Nephron progenitor cell (in vitro differentiated cells): ENCODE results near the gene ADCY7.
A peak's percentile ranks its signal among the peaks of the same experiment; 100 is the strongest.

Experiments used
- DNase-seq: peaks from one replicate; pipeline ENCODE4 v3.0.0; 2021
- H3K27ac Mint-ChIP-seq: 2 replicates; pipeline ENCODE4 v1.8.0; 2021; ENCODE audit warnings: mild to moderate bottlenecking, moderate library complexity, mixed read lengths
- H3K27me3 Mint-ChIP-seq: 2 replicates; pipeline ENCODE4 v1.8.0; 2021; ENCODE audit warnings: mild to moderate bottlenecking, low read depth, mixed read lengths; ENCODE audit not compliant: poor library complexity
- H3K36me3 Mint-ChIP-seq: 2 replicates; pipeline ENCODE4 v1.8.0; 2021; ENCODE audit warnings: low read depth, mixed read lengths
- H3K4me1 Mint-ChIP-seq: 2 replicates; pipeline ENCODE4 v1.8.0; 2021; ENCODE audit warnings: mixed read lengths
- H3K4me3 Mint-ChIP-seq: 2 replicates; pipeline ENCODE4 v1.8.0; 2021; ENCODE audit warnings: mild to moderate bottlenecking, moderate library complexity, mixed read lengths
- H3K9me3 Mint-ChIP-seq: 2 replicates; pipeline ENCODE4 v1.8.0; 2021; ENCODE audit warnings: mild to moderate bottlenecking, moderate library complexity, mixed read lengths
- TF ChIP-seq, protein P1 (sequence below): fragments of 200-600 bp; sonication (generic); IDR thresholded peaks from 2 replicates; pipeline ENCODE4 v1.5.0; 2021; ENCODE audit warnings: antibody characterized with exemption

ADCY7 gene

DNA sequence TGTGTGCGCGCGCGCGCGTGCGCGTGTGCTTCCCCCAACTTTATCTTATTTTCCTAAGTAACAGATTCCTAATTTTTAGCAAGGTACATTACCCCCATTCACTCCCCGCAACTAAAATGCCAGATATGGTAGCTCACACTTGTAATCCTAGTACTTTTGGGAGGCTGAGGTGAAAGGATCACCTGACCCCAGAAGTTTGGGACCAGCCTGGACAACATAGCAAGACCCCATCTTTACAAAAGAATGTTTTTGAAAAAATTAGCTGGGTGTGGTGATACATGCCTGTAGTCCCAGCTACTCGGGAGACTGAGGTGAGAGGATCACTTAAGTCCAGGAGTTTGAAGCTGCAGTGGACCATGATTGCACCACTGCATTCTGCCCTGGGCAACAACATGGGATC, 97.3 kb downstream of the ADCY7 start:
- H3K9me3 Mint-ChIP-seq = no peaks in the 10 kb centered on the region
- TF ChIP-seq, protein P1, sequence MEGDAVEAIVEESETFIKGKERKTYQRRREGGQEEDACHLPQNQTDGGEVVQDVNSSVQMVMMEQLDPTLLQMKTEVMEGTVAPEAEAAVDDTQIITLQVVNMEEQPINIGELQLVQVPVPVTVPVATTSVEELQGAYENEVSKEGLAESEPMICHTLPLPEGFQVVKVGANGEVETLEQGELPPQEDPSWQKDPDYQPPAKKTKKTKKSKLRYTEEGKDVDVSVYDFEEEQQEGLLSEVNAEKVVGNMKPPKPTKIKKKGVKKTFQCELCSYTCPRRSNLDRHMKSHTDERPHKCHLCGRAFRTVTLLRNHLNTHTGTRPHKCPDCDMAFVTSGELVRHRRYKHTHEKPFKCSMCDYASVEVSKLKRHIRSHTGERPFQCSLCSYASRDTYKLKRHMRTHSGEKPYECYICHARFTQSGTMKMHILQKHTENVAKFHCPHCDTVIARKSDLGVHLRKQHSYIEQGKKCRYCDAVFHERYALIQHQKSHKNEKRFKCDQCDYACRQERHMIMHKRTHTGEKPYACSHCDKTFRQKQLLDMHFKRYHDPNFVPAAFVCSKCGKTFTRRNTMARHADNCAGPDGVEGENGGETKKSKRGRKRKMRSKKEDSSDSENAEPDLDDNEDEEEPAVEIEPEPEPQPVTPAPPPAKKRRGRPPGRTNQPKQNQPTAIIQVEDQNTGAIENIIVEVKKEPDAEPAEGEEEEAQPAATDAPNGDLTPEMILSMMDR = no peak
- peaks cover 46% of the 10 kb centered on the region for H3K36me3 Mint-ChIP-seq
- H3K4me1 Mint-ChIP-seq = peaks cover 54% of the 10 kb centered on the region
- H3K27me3 Mint-ChIP-seq = no peaks in the 10 kb centered on the region
- no peak overlapping the region for H3K4me3 Mint-ChIP-seq
- no peak overlapping the region for H3K27ac Mint-ChIP-seq
- DNase-seq = no peak

DNA sequence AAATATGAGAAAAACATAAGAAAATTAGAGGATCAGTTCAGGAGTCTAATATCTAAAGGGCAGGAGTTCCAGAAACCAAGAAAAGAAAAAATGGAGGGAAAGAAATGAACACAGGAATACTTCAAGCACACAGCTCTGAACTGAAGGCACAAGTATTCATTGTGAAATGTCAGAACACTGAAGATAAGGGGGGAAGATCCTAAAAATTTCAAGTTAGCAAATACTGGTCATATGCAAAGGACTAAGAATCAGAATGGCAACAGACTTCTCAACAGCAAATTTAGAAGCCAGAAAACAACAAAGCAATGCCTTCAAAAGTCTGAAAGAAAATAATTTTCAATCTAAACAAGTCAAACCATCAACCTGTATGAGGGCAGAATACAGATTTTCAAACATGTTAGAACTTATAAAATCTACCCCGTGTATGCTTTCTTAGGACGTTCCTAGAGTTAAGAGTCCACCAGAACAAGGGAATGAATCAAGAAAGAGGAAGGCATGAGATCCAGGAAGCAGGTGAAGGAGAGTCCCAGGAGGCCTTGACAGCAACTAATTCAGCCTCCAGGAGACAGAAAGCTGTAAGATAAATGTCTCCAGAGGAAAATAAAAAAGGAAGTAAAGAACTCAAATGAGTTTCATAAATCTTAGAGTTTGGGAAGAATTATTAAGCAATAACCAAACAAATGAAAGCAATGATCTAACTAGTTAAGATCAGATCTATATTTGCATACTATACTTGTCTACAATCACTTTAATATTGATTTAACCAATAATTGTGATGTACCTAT, 99.6 kb downstream of the ADCY7 start:
- no peaks in the 10 kb centered on the region for H3K9me3 Mint-ChIP-seq
- H3K27me3 Mint-ChIP-seq = no peaks in the 10 kb centered on the region
- peaks cover 47% of the 10 kb centered on the region for H3K4me1 Mint-ChIP-seq
- H3K4me3 Mint-ChIP-seq = peak overlapping the region; percentile 95
- DNase-seq = no peak
- TF ChIP-seq, protein P1 = no peak
- H3K27ac Mint-ChIP-seq = peak overlapping the region; percentile 68
- H3K36me3 Mint-ChIP-seq = peaks cover 31% of the 10 kb centered on the region
